Sciatic nerve (tissue), 2 donors: ENCODE data around the gene CA9. TPM values are rescaled to one million over a fixed set of nuclear protein-coding genes. Genes with fewer than 3 reads are reported as not detected.

Experiments used
- ATAC-seq: fragments of 200-7000 bp; cut with Tn5 transposase; one replicate; pipeline ENCODE4 v1.9.1; 2020; ENCODE audit warnings: mild to moderate bottlenecking, moderate library complexity
- DNase-seq: peaks from one replicate; pipeline ENCODE4 v3.0.0-alpha.2; 2020; ENCODE audit warnings: low spot score
- intact Hi-C: fragments of 100-400 bp; cut with DNase I; formaldehyde crosslinking; loops from one replicate; pipeline ENCODE4 v1.14.2; 2022
- total RNA-seq: library from RNA; stranded (reverse); fragmentation: NEBNext Ultra II Directional; extraction: Animal tissue kit (Norgen Biotek cat#: 25700); gene quantifications from one replicate; pipeline ENCODE4 v1.2.1, GENCODE V29; 2021
- donor health status: DM: no; HTN: no; CAD: no.
- donor health status: DM: no; HTN: no; CAD: no.

CA9 gene
- total RNA-seq, 1 donor from 2014 or later = not detected

DNA sequence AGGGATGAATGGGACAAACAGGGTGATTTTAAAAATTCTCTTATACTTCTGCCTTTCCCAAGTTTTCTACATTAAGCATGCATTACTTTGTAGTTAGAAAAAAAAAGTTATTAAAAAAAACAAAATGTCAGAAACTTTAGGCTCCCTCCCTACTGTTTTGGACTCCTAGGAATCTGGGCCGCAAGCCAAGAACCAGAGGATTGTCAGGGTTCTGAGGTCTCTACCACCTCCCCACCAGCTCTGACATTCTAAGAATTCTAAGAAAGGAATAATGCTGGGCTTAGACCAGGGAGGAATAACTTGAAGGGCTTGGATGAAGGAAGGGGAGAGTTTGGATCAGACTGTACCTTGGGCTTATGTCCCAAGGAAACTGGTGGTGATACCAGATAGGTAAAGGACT, 7.7 kb upstream of the CA9 start:
- DNase-seq (no peak), ATAC-seq (no peak)
- intact Hi-C loops = no loop called here

DNA sequence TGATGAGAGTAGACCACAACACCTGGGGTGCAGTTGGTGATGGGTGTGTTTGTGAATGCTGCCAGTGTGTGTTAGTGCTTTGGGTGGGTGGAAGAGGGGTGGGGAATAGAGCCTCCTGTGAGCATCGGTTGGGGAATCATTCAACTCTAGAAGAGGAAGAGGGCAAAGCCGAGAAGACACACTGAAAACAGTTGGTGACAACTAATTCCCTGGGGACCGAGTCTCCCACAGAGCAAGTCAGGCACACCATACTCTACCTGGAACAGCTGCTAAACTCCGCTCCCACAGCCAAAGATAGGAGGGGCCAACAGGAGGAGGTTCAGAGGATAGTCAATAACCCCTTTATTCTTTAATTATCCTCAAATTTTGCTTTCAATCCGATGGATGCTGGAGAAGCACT, 7.2 kb upstream of the CA9 start:
- no peak for DNase-seq
- no peak for ATAC-seq
- intact Hi-C loops = no loop called here

DNA sequence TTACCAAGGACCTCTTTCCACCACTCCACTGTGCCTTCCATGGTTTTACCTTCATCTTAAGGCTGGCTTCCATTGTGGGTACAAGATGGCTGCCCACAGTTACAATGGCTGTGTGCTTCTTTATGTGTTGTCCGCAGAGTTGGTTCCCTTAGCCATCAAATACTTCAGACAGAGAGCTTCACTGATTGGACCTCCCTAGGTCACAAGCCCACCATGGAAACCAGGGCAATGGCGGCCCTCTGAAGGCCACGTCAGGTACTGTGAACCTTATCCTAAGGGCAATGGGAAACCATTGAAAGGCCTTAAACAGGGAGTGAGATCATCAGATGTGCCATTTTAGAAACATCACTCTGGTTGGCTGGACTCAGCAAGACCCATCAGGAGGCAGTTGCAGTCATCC, 5.8 kb upstream of the CA9 start:
- intact Hi-C loops = no loop called here
- ATAC-seq (no peak), DNase-seq (no peak)

DNA sequence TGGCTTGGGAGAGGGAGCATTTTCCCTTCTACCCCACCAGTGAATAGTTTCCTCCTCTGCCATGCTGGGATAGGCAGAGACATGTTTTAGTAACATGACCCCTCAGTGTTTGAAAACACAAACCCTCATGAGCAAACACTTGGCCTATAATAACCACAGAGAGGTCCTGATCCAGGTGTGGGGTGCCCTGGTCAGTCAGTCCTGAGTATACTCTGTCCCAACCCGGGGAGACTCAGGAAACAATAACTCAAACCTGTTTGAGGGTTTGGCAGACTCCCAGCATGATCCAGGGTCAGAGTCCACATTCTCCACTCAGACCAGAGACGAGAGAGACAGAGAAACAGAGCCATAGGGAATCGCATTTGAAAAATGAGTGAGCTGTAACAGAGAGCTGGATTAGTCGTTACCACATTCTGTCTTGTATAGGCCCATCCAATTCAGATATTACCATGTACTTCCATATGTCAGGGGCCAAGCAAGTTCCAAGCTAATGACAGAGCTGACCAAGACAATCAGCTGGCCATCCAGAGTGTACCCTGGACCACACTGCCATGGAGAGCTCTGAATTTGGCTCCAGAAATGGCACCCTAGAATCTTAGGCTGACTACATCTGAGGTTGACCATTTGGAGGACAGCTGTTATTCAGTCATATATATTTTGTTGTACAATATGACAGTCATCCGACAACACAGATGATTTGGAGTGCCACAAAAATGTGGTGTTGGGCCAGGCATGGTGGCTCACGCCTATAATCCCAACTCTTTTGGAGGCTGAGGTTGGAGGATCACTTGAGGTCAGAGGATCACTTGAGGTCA, 4.2 kb upstream of the CA9 start:
- no peak for DNase-seq
- no peak for ATAC-seq
- intact Hi-C loops = no loop called here

DNA sequence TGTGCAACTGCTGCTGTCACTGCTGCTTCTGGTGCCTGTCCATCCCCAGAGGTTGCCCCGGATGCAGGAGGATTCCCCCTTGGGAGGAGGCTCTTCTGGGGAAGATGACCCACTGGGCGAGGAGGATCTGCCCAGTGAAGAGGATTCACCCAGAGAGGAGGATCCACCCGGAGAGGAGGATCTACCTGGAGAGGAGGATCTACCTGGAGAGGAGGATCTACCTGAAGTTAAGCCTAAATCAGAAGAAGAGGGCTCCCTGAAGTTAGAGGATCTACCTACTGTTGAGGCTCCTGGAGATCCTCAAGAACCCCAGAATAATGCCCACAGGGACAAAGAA, 265 bp downstream of the CA9 start:
- intact Hi-C loops = no loop called here
- no peak for ATAC-seq
- DNase-seq = no peak

DNA sequence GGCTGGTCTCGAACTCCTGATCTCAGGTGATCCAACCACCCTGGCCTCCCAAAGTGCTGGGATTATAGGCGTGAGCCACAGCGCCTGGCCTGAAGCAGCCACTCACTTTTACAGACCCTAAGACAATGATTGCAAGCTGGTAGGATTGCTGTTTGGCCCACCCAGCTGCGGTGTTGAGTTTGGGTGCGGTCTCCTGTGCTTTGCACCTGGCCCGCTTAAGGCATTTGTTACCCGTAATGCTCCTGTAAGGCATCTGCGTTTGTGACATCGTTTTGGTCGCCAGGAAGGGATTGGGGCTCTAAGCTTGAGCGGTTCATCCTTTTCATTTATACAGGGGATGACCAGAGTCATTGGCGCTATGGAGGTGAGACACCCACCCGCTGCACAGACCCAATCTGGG, 1.5 kb downstream of the CA9 start:
- peak; percentile 8 for ATAC-seq
- intact Hi-C loops = no loop called here

DNA sequence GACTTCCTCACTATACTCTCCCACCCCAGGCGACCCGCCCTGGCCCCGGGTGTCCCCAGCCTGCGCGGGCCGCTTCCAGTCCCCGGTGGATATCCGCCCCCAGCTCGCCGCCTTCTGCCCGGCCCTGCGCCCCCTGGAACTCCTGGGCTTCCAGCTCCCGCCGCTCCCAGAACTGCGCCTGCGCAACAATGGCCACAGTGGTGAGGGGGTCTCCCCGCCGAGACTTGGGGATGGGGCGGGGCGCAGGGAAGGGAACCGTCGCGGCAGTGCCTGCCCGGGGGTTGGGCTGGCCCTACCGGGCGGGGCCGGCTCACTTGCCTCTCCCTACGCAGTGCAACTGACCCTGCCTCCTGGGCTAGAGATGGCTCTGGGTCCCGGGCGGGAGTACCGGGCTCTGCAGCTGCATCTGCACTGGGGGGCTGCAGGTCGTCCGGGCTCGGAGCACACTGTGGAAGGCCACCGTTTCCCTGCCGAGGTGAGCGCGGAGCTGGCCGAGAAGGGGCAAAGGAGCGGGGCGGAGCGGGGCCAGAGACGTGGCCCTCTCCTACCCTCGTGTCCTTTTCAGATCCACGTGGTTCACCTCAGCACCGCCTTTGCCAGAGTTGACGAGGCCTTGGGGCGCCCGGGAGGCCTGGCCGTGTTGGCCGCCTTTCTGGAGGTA, 2.1 kb downstream of the CA9 start:
- DNase-seq (peak; percentile 73), ATAC-seq (peak; percentile 81)
- intact Hi-C loops = no loop called here

More for the DNA sequence above, 1.5 kb downstream of the CA9 start:
- no peak for DNase-seq

DNA sequence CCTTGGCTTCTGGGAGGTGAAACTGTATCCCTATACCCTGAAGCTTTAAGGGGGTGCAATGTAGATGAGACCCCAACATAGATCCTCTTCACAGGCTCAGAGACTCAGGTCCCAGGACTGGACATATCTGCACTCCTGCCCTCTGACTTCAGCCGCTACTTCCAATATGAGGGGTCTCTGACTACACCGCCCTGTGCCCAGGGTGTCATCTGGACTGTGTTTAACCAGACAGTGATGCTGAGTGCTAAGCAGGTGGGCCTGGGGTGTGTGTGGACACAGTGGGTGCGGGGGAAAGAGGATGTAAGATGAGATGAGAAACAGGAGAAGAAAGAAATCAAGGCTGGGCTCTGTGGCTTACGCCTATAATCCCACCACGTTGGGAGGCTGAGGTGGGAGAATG, 5.4 kb downstream of the CA9 start:
- DNase-seq = no peak
- intact Hi-C loops = no loop called here
- ATAC-seq = no peak

DNA sequence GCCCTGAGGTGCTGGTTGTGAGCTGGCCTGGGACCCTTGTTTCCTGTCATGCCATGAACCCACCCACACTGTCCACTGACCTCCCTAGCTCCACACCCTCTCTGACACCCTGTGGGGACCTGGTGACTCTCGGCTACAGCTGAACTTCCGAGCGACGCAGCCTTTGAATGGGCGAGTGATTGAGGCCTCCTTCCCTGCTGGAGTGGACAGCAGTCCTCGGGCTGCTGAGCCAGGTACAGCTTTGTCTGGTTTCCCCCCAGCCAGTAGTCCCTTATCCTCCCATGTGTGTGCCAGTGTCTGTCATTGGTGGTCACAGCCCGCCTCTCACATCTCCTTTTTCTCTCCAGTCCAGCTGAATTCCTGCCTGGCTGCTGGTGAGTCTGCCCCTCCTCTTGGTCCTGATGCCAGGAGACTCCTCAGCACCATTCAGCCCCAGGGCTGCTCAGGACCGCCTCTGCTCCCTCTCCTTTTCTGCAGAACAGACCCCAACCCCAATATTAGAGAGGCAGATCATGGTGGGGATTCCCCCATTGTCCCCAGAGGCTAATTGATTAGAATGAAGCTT, 6.1 kb downstream of the CA9 start:
- intact Hi-C loops = no loop called here
- no peak for DNase-seq

DNA sequence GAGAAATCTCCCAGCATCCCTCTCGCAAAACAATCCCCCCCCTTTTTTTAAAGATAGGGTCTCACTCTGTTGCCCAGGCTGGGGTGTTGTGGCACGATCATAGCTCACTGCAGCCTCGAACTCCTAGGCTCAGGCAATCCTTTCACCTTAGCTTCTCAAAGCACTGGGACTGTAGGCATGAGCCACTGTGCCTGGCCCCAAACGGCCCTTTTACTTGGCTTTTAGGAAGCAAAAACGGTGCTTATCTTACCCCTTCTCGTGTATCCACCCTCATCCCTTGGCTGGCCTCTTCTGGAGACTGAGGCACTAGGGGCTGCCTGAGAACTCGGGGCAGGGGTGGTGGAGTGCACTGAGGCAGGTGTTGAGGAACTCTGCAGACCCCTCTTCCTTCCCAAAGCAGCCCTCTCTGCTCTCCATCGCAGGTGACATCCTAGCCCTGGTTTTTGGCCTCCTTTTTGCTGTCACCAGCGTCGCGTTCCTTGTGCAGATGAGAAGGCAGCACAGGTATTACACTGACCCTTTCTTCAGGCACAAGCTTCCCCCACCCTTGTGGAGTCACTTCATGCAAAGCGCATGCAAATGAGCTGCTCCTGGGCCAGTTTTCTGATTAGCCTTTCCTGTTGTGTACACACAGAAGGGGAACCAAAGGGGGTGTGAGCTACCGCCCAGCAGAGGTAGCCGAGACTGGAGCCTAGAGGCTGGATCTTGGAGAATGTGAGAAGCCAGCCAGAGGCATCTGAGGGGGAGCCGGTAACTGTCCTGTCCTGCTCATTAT, 6.8 kb downstream of the CA9 start:
- no peak for ATAC-seq
- intact Hi-C loops = no loop called here
- DNase-seq = no peak

More for the DNA sequence above, 6.1 kb downstream of the CA9 start:
- no peak for ATAC-seq

DNA sequence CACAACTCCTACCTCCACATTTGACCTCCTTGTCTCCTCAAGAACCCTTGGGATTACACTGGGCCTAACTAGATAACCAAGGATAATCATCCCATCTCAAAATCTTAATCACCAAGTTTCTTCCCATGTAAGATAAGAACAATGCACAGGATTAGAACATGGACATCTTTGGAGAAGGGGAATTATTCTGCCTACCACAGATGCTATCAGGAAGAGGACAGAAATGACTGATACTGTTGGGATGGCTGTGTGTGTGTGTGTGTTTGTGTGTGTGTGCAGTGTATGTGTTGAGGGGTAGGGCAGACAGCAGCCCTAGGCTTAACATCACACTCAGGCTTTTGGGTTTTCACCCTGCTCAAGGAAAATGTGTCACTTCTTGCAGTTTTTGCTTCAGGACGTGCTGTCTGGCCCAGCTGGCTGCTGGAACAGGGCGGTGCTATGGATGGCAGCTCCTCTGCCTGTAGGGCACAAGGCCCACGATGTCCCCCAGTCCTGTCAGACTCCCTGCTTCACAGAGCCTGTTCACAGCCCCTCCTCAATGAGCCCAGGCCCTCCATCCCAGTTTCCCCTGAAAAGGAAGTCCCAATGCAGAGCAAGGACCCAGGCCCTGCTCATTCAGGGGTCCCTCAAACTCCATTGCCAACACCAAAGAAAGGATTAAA, 7.7 kb downstream of the CA9 start:
- intact Hi-C loops = no loop called here
- ATAC-seq = no peak
- no peak for DNase-seq

DNA sequence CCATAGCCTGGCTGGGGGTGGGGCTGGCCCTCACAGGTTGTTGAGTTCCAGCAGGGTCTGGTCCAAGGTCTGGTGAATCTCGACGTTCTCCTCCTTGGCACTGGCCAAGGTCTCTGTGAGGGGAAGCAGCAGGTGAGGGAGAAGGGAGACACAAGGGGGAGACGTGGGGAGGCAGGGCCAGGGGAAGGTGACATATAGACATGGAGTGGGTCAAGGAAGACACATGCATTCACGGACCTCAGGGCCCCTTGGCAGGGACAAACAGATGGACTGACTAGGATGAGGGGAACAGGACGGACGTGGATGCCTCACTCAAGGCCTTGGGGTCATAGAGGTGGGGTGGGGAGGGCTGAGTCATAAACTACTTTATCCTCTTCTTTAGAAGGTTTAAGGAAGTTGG, 8.3 kb downstream of the CA9 start:
- DNase-seq = no peak
- intact Hi-C loops = no loop called here
- no peak for ATAC-seq

DNA sequence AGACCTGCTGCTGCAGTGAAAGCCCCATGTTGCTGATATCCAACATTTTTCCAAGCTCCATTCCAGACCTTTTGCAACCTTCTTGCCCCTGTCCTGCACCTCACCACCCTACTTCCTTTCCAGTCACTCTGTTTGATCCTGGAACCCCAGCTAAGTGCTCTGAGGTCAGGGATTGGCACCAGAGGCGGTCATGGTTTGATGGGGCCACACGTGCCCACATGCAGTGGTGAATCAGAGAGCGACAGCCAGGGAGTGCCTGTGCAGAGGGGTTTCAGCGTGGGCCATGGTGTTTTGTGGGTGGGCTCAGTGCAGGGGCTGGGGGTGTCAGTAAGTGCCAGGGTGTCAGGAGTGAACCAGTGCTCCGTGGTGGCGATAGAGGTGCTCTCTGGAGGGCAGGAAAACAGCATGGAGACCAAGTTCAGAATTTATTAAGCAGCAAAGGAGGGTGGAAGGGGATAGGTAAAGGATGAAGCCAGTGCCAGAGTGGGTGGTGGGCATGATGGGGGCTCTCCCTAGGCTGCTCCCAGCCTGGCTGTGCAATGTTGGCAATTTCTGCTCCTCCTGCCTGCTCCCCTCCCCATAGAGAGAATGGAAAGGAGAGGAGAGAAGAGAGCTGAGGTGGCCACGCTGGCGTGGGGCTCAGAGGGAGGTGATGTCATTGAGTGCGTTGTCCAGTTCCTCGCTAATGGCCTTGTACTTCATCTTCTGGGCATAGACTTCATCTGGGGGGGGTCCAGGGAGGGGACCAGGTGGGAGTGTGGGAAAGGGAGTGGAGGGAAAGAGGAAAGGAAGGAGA, 9.0 kb downstream of the CA9 start:
- intact Hi-C loops = no loop called here
- no peak for ATAC-seq
- DNase-seq = no peak

DNA sequence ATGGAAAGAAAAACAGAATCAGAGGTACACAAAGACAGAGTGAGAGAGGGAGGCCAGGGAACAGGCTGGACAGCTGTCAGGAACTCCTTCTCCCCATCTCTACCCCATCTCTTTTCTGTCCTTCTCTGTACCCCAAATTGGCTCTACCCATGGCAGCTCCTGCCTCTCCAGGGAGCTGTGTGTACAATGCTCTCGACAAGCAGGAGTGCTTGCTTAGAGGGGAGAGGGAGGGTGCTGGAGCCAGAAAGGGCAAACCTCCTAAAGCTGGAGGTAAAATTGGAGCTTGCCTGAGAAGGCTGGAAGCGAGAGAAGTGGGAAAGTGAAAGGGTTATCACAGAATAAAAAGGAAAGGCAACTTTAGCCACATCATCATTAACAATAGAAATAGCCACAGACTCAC, 9.6 kb downstream of the CA9 start:
- intact Hi-C loops = no loop called here
- ATAC-seq = no peak
- DNase-seq = no peak

DNA sequence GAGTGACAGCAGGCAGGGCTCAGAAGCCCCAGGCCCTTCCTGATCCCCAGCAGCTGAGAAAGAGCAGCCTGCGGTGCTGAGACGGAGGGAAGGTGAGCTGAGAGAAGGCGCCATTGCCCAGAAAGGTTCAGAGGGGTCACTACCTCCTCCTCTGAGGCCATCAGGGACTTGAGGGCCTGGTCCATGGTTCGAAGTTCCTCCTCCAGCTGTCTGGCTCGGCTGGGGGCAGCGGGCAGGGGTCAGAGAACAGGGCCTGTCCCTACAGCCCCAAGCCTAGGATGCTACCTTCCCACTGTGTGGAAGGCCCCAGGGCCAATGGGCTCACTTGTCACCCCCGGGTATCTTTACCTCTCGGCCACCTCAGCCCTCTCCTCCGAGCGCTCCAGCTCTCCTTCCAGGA, 11.2 kb downstream of the CA9 start:
- no peak for ATAC-seq
- intact Hi-C loops = no loop called here
- DNase-seq = no peak

DNA sequence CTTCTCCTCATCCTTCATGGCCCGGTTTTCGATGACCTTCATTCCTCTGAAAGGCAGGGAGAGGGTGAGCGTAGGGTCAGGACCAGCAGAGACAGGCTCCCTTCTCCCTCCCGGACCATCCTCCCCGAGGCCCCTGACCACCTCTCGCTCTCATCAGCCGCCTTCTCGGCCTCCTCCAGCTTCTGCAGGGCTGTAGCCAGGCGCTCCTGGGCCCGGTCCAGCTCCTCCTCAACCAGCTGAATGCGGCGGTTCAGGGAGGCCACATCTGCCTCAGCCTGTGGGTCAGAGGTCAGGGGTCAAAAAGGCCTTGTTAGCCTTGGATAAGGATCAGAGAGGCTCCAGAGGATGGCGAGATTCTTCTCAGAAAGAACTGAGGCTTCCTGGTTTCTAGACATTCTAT, 11.8 kb downstream of the CA9 start:
- intact Hi-C loops = no loop called here
- DNase-seq = peak; percentile 78
- ATAC-seq = peak; percentile 58

DNA sequence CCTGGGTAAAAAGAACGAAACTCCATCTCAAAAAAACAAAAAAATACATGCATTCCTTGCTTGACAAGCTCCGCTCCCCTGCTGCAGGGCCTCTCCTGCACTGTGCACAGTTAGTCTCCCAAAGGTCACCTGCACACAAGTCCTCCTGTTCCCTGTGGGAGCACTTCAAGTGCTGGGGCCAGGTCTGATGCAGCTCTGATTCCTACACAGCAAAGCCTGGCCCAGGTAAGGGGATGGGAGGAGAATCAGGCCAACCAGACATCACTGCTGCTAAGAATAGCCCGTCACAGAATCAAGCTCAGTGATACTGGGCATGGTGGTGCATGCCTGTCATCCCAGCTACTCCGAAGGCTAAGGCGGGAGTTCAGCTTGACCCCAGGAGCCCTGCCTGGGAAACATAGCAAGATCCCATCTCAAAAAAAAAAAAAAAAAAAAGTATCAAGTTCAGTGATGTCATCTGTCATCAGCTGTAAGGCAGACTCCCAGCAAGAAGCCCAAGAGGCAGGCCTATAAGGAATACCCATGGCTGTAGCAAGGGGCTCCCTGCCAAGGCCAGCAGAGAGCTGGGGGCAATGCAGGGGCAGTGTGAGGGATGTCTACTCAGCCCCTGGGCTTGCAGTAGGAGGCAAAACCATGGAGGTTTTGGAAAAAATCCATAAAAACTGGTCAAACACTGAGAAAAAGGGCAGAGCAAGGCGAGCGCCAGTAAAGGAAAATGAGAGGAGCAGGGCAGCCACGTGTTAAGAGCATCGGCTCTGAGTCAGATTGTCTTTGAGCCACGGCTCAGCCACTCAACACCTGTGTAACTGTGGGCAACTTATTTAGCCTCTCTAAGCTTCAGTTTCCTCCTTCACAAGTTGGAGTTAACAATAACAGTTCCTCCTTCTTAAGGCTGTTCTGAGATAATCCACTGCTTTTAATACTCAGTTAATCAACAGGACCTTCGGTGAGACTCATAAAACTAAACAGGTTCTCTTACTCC, 12.8 kb downstream of the CA9 start:
- intact Hi-C loops = no loop called here
- DNase-seq (no peak), ATAC-seq (no peak)

DNA sequence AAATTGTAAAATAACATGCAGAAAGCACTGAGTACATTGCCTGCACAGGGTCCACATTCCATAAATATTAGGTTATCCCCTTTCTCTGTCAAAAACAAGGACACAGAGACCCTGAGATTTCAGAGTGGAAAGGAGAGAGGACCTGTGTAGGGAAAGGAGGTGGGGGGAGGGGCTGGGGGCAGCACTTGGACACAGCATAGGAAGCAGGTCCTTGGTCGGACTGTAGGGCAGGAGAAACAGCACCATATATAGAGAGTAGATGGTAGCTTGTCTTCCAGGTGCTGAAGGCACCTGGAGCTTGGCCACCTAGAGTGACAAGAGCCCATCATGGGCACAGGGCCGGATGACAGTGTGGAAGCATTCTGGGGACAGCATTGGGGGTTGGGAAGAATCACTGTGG, 13.6 kb downstream of the CA9 start:
- ATAC-seq = no peak
- intact Hi-C loops = no loop called here
- DNase-seq = no peak
